ENCODE results near the gene RPL10. TPM values are rescaled to one million over a fixed set of nuclear protein-coding genes. Genes with fewer than 3 reads are reported as not detected.

The RPL10 gene
- total and polyA plus RNA-seq, 9 of the 15 experiments (the other 6 are each of a cell fraction or from before 2014, with no cell fraction given), result 3,774 to 7,600 (median 5,014) TPM

GRCh38 chrX:154436374-154436982 is 38.3 kb downstream of the RPL10 start (continued):
- TF ChIP-seq FOXO4 (CRISPR knock-in tag; IDR thresholded peaks at IDR 0.05) (no peak), SIRT6 (IDR thresholded peaks at IDR 0.05; ENCODE audit: low read depth, low read length) (no peak), ZNF699 (CRISPR knock-in tag; IDR thresholded peaks at IDR 0.05; ENCODE audit: insufficient replicate concordance) (no peak), XRCC5 (IDR thresholded peaks at IDR 0.05; ENCODE audit: low read depth, low read length) (no peak), U2AF1 (optimal IDR thresholded peaks at IDR 0.05; ENCODE audit: low read depth, low read length) (no peak), RCOR1 (IDR thresholded peaks at IDR 0.05; ENCODE audit: borderline replicate concordance in 1 of 2, low read depth in 2 of 2, low read length in 2 of 2) (0 out of 4 replicates have a peak, but pooled peaks of 1 of the 2 experiments have one; percentile 11), MBD1 (CRISPR knock-in tag; IDR thresholded peaks at IDR 0.05) (peak; percentile 88; the same call in 1 of the 2 replicates), ZNF407 (IDR thresholded peaks at IDR 0.05; ENCODE audit: low read depth) (no peak), RBFOX2 (IDR thresholded peaks at IDR 0.05; ENCODE audit: low read depth, low read length) (0 out of 2 replicates have a peak, but pooled peaks have one; percentile 10), SREBF2 (CRISPR knock-in tag; IDR thresholded peaks at IDR 0.05) (no peak), PYGO2 (tag; IDR thresholded peaks at IDR 0.05) (no peak), MYC (IDR thresholded peaks at IDR 0.05; ENCODE audit: low read depth, low read length) (peak; percentile 9; the same call in 1 of the 2 replicates), MYC (CRISPR knock-in tag; IDR thresholded peaks at IDR 0.05; ENCODE audit: borderline replicate concordance, low read depth) (no peak), TAF15 (IDR thresholded peaks at IDR 0.05; ENCODE audit: low read depth, low read length) (no peak), NBN (IDR thresholded peaks at IDR 0.05; ENCODE audit: low read depth) (no peak), NELFE (IDR thresholded peaks at IDR 0.05; ENCODE audit: insufficient read depth, insufficient read length) (no peak), HMG20A (CRISPR knock-in tag; conservative IDR thresholded peaks at IDR 0.05) (no peak)

Measured in K562 (cell line).